ENCODE results near the gene ATOSA.

Gene ATOSA

DNA sequence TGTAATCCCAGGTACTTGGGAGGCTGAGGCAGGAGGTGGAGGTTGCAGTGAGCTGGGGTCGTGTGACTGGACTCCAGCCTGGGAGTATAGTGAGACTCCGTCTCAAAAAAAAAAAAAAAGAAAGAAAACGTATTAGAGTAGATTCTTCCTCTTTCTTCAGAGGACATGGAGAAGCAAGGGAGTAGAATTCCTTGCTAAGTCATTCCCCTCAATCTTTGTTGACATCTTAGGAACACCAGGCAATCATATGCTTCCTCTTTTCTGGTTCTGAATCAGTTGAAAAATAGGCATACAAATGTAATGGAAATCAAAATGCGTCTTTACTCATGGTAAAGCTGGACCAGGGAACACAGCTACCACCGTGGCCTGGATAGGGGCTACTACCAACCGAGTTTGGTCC lies 38.3 kb upstream of the ATOSA start:
- TF ChIP-seq, protein P1, sequence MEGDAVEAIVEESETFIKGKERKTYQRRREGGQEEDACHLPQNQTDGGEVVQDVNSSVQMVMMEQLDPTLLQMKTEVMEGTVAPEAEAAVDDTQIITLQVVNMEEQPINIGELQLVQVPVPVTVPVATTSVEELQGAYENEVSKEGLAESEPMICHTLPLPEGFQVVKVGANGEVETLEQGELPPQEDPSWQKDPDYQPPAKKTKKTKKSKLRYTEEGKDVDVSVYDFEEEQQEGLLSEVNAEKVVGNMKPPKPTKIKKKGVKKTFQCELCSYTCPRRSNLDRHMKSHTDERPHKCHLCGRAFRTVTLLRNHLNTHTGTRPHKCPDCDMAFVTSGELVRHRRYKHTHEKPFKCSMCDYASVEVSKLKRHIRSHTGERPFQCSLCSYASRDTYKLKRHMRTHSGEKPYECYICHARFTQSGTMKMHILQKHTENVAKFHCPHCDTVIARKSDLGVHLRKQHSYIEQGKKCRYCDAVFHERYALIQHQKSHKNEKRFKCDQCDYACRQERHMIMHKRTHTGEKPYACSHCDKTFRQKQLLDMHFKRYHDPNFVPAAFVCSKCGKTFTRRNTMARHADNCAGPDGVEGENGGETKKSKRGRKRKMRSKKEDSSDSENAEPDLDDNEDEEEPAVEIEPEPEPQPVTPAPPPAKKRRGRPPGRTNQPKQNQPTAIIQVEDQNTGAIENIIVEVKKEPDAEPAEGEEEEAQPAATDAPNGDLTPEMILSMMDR (conservative IDR thresholded peaks at IDR 0.05; ENCODE audit: low read depth, low read length), result no peak
- no peak for DNase-seq (ENCODE audit: low read depth)
- H3K4me3 ChIP-seq (ENCODE audit: low read depth, low read length), result no peak overlapping the region

GRCh38 chr15:52716536-52716935 lies 37.3 kb upstream of the ATOSA start:
- no peak for DNase-seq (ENCODE audit: low read depth)
- TF ChIP-seq, protein P1 (conservative IDR thresholded peaks at IDR 0.05; ENCODE audit: low read depth, low read length), result no peak
- H3K4me3 ChIP-seq (ENCODE audit: low read depth, low read length), result no peak overlapping the region

DNA sequence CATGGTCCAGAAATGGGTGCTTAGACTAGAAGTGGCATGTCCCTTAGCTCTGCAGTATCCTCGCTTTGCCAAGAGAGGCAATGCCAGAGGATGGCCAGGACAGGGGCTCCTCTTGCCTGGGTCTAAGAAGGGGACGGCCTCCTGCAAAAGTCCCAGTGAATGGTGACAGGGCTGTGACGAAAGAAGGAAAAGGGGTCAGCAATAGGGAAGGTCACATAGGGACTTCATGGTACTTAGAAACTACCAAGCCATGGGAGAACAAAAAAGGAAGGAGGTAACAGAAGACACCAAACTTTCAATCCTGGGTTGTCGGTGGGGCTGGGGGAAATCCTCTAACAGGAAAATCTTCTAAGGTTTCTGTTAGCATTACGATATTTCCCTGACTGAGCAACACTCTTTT lies 36.2 kb upstream of the ATOSA start:
- DNase-seq (ENCODE audit: low read depth), result no peak
- no peak overlapping the region for H3K4me3 ChIP-seq (ENCODE audit: low read depth, low read length)
- TF ChIP-seq, protein P1 (conservative IDR thresholded peaks at IDR 0.05; ENCODE audit: low read depth, low read length), result no peak

- TF ChIP-seq, protein P1 (conservative IDR thresholded peaks at IDR 0.05; ENCODE audit: low read depth, low read length), result no peak
- no peak overlapping the region for H3K4me3 ChIP-seq (ENCODE audit: low read depth, low read length)
- no peak for DNase-seq (ENCODE audit: low read depth)
These were observed 35.8 kb upstream of the ATOSA start for GRCh38 chr15:52714968-52715367.

DNA sequence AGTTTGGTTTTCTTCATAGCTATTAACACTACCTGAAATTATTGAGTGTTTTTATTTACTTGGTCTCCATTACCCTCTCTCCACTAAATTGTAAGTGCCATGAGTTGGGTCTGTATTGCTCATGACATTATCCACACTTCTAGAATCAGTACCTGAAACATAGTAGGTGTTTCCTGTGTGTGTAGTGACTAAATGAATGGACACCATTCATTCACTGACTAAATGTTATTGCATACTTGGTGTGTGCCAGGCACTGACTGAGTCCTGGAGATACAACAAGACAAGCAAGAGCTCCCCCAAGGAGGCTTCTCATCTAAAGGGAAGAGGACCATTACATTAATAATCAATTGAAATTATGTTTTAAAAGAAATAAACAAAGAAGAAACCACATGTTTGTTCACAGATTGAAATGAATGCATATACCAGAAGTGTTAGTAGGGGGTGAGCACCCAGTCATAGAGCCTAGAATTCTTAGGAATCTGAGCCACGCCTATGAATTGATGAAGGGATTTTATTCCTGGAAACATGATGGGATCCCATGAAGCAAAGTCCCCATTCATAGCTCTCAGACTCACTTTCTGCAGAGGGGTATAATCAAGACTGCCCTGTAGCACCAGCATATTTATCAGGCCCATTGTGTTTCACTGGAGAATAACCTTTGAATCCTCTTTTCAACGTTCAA lies 31.7 kb upstream of the ATOSA start:
- no peak for DNase-seq (ENCODE audit: low read depth)

GRCh38 chr15:52710050-52710707 lies 31.0 kb upstream of the ATOSA start:
- no peak overlapping the region for H3K4me3 ChIP-seq (ENCODE audit: low read depth, low read length)
- TF ChIP-seq, protein P1 (conservative IDR thresholded peaks at IDR 0.05; ENCODE audit: low read depth, low read length), result no peak
- no peak for DNase-seq (ENCODE audit: low read depth)

More for the DNA sequence above, 31.7 kb upstream of the ATOSA start:
- H3K4me3 ChIP-seq (ENCODE audit: low read depth, low read length), result no peak overlapping the region
- TF ChIP-seq, protein P1 (conservative IDR thresholded peaks at IDR 0.05; ENCODE audit: low read depth, low read length), result no peak
